IPS-NIHi7 (cell line): ENCODE measurements around the gene MAGEB3.

ENCODE experiments used
- DNase-seq: peaks from one replicate; pipeline ENCODE4 v3.0.0; 2012; ENCODE audit warnings: mixed read lengths; ENCODE audit errors: extremely low spot score

Gene MAGEB3

DNA sequence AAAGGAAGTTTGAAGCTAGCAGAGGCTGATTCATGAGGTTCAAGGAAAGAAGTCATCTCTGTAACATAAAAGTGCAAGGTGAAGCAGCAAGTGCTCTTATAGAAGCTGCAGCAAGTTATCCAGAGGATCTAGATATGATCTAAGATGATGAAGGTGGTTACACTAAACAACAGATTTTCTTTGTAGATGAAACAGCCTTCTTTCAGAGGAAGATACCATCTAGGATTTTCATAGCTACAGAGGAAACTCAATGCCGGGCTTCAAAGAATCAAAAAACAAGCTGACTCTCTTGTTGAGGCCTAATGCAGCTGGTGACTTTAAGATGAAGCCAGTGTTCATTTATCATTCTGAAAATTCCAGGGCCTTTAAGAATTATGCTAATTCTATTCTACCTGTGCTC is 50.0 kb downstream of the MAGEB3 start:
- DNase-seq: no peak

- no peak for DNase-seq
Measured at GRCh38 chrX:30282527-30282926, 52.1 kb downstream of the MAGEB3 start.

GRCh38 chrX:30283456-30284200 is 53.2 kb downstream of the MAGEB3 start:
- peak; percentile 11 for DNase-seq
